ENCODE data around the gene SAT1.

Gene SAT1

DNA sequence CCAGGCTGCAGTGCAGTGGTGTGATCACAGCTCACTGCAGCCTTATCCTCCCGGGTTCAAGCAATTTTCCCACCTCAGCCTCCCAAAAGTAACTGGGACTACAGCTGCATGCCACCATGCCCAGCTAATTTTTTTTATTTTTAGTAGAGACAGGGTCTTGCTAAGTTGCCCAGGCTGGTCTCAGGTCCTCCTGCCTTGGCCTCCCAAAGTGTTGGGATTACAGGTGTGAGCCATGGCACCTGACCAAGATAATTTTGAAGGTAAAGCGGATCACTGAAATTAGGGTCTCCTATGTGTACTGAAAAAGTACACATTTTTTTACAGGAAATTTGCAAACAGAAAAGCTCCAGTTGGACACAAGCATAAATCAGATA, 4.8 kb downstream of the SAT1 start:
- TF ChIP-seq, protein P1, sequence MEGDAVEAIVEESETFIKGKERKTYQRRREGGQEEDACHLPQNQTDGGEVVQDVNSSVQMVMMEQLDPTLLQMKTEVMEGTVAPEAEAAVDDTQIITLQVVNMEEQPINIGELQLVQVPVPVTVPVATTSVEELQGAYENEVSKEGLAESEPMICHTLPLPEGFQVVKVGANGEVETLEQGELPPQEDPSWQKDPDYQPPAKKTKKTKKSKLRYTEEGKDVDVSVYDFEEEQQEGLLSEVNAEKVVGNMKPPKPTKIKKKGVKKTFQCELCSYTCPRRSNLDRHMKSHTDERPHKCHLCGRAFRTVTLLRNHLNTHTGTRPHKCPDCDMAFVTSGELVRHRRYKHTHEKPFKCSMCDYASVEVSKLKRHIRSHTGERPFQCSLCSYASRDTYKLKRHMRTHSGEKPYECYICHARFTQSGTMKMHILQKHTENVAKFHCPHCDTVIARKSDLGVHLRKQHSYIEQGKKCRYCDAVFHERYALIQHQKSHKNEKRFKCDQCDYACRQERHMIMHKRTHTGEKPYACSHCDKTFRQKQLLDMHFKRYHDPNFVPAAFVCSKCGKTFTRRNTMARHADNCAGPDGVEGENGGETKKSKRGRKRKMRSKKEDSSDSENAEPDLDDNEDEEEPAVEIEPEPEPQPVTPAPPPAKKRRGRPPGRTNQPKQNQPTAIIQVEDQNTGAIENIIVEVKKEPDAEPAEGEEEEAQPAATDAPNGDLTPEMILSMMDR (conservative IDR thresholded peaks at IDR 0.05): no peak
- TF ChIP-seq ZFX (IDR thresholded peaks at IDR 0.05): no peak
- H3K27ac ChIP-seq: no peak overlapping the region

DNA sequence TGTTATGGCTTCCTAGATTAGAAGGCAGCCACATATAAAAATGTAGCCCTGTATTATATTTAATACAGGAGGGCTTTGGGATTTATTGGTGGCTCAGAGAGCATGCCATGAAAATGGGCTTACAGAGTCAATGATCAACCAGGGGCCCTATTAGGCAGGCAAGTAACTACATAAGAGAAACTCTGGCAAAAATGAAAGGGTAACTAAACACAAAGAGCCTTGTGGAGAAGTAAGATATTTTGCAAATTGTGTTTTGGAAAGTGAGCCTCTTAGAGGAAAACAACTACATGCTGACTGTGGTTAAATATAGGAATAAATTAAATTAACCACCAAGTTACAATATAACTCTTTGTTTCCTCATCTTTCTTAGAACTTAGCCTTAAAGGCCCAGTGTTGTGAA, 5.5 kb downstream of the SAT1 start:
- TF ChIP-seq ZFX (IDR thresholded peaks at IDR 0.05): no peak
- TF ChIP-seq, protein P1 (conservative IDR thresholded peaks at IDR 0.05): no peak
- H3K27ac ChIP-seq: no peak overlapping the region

- no peak for TF ChIP-seq ZFX (IDR thresholded peaks at IDR 0.05)
- TF ChIP-seq, protein P1 (conservative IDR thresholded peaks at IDR 0.05): no peak
These were observed 6.0 kb downstream of the SAT1 start for GRCh38 chrX:23788946-23789345.

DNA sequence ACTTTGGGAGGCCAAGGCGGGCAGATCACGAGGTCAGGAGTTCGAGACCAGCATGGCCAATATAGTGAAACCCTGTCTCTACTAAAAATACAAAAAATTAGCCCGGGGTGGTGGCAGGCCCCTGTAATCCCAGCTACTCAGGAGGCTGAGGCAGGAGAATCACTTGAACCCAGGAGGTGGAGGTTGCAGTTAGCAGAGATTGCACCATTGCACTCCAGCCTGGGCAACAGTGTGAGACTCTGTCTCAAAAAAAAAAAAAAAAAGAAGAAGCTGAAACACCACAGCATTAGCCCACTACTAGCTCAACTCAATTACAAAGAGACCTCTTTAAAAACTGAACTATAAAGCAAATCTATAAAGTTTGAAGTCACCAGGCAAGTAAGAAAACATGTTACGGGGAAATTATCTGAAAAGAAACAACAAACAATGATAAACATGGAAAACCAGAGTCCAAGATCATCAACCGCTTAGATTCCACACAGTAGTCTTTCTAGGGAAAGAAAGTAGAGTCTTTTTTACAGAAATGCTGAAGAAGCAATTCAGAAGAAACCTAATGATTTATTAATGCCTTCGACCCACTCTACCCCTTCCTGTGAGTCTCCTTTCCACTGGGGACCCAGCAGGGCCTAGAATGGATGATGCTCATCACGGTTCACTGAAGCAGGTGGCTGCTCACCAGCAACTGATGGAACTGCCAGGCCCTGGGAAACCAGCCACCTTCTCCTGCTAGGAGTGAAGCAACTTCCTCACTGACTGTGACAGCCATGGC, 6.6 kb downstream of the SAT1 start:
- no peak for TF ChIP-seq ZFX (IDR thresholded peaks at IDR 0.05)
- TF ChIP-seq, protein P1 (conservative IDR thresholded peaks at IDR 0.05): no peak
- H3K27ac ChIP-seq: no peak overlapping the region

More at GRCh38 chrX:23788946-23789345, 6.0 kb downstream of the SAT1 start:
- no peak overlapping the region for H3K27ac ChIP-seq

DNA sequence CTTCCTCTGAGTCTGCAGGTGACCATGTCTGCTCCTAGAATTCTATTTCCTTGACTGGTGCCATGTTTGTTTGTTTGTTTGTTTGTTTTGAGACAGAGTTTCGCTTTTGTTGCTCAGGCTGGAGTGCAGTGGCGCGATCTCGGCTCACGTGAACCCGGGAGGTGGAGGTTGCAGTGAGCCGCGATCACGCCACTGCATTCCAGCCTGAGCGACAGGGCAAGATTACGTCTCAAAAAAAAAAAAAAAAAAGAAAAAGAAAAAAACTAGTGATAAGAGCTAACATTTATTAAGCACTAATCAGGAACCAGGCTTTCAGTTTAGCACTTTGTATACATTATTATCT, 7.2 kb downstream of the SAT1 start:
- TF ChIP-seq, protein P1 (conservative IDR thresholded peaks at IDR 0.05): no peak
- TF ChIP-seq ZFX (IDR thresholded peaks at IDR 0.05): no peak
- no peak overlapping the region for H3K27ac ChIP-seq

DNA sequence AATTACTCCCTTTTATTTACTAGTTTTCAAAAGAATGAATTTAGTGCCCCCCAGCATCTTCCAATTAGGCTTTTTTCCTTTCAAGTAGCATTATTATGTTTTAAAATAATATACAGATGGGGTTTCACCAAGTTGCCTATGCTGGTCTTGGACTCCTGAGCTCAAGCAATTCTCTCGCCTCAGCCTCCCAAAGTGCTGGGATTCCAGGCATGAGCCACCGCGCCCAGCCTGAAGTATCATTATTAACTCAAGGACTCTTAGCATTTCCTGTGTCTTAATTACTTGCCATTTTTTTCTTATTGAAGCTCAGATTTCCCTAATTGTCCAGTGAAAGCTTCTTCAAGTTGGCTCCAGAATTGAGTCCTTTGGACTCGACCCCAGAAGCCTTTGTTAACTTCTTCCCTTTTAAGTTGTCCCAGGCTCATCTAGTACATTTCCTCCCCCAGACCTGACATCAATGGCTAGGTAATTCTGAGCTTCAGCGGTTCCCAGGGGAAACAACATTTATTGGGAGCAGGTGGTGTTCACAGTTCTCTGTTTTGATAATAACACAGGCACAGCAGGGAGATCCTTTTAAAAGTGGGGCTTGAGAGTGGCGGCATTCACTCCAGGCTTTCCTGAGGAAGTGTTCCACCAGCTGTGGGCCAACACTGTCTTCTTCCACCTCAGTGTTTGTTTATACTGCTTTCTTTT, 10.0 kb downstream of the SAT1 start:
- no peak overlapping the region for H3K27ac ChIP-seq
- TF ChIP-seq ZFX (IDR thresholded peaks at IDR 0.05): no peak
- TF ChIP-seq, protein P1 (conservative IDR thresholded peaks at IDR 0.05): no peak

DNA sequence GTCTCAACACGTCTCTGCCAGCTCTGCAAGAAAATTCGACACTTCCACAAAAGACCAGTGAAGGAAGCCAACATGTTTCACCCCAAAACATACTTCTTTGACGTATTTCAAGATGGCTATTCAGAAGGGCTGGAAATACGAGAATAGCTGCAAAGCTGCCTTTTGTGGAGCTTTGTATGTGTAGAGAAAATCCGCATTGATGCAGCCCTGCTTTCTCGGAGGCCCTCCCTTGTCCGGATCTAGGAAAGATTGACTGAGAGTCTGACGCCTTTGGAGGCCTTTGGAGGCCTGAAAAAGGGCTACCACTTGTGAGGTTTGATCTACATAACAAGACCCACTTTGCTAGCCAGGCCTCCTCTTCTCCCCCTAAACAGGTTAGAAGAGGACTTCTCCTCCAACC, 12.2 kb downstream of the SAT1 start:
- TF ChIP-seq ZFX (IDR thresholded peaks at IDR 0.05): no peak
- TF ChIP-seq, protein P1 (conservative IDR thresholded peaks at IDR 0.05): no peak
- no peak overlapping the region for H3K27ac ChIP-seq
